HFF-Myc (cell line): ENCODE measurements around the gene TBC1D22A.

Source experiments
- DNase-seq: peaks from one replicate; pipeline ENCODE4 v3.0.0-alpha.2; 2011; ENCODE audit warnings: low read depth; ENCODE audit errors: extremely low read depth
- H3K4me3 ChIP-seq: replicated peaks from 2 replicates; pipeline ENCODE4 v1.5.1; 2011; ENCODE audit warnings: low read depth, mild to moderate bottlenecking, control low read depth, low read length
- TF ChIP-seq, protein P1 (sequence below): IDR thresholded peaks from 2 replicates; pipeline ENCODE4 v1.5.1; 2012; ENCODE audit warnings: mild to moderate bottlenecking, low read depth, low read length, control low read depth; ENCODE audit errors: missing control alignments

Gene TBC1D22A

DNA sequence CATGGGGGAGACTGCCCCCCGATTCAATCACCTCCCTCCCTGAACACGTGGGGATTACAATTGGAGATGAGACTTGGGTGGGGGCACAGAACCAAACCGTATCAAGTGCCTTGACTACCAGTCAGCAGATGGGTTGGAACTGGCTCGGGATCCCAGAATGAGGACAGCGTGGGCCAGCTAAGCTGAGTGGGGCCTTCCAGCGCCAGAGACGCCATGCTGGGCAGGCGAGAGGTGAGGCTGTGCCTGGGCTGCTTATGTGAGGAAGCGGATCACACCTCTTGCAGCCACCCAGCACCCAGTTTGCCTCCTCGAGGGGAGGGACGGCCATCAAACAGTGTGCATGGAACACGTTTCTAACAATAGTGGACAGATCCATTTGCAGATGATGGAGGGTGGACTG is 195.1 kb downstream of the TBC1D22A start:
- no peak overlapping the region for H3K4me3 ChIP-seq
- no peak for DNase-seq
- TF ChIP-seq, protein P1, sequence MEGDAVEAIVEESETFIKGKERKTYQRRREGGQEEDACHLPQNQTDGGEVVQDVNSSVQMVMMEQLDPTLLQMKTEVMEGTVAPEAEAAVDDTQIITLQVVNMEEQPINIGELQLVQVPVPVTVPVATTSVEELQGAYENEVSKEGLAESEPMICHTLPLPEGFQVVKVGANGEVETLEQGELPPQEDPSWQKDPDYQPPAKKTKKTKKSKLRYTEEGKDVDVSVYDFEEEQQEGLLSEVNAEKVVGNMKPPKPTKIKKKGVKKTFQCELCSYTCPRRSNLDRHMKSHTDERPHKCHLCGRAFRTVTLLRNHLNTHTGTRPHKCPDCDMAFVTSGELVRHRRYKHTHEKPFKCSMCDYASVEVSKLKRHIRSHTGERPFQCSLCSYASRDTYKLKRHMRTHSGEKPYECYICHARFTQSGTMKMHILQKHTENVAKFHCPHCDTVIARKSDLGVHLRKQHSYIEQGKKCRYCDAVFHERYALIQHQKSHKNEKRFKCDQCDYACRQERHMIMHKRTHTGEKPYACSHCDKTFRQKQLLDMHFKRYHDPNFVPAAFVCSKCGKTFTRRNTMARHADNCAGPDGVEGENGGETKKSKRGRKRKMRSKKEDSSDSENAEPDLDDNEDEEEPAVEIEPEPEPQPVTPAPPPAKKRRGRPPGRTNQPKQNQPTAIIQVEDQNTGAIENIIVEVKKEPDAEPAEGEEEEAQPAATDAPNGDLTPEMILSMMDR: no peak

DNA sequence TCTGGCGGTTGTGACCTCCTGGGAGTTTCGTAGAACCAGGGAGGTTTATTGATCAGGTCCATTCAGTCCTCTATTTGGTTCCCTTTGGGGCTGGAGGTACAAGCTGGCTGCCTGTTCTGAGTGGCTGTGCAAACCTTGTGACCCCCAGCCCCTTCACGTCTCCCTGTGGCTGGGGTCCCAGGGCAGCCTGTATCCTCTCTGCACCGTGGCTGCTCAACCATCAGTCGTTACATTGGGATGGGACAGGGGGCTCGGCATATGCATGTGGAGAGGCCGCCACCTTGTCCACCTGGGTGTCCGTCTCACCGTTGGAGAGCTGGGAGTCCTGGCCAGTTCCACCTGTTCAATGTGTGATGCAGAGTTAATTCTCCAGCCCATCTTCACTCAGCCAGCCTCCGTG is 195.7 kb downstream of the TBC1D22A start:
- no peak for DNase-seq
- no peak overlapping the region for H3K4me3 ChIP-seq
- TF ChIP-seq, protein P1: no peak

DNA sequence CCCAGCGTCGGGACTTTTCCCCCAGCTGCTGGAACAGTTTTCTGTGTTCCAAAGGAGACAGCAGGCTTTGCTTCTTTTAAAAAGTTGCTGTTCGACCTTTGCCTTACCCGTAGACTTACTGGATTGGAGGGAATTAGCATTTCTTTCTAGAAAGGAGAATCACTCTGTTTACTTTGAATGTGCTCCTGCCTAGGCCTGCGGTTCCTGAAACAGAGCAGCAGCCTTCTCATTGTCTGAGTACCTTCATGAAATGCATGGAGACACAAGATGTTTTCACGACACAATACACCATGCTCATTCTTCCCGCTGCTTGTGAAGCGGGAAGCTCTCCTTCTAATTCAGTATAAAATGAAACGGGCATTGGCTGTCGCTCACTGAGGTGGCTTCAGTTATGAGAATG is 196.2 kb downstream of the TBC1D22A start:
- TF ChIP-seq, protein P1: no peak
- no peak for DNase-seq
- H3K4me3 ChIP-seq: no peak overlapping the region

DNA sequence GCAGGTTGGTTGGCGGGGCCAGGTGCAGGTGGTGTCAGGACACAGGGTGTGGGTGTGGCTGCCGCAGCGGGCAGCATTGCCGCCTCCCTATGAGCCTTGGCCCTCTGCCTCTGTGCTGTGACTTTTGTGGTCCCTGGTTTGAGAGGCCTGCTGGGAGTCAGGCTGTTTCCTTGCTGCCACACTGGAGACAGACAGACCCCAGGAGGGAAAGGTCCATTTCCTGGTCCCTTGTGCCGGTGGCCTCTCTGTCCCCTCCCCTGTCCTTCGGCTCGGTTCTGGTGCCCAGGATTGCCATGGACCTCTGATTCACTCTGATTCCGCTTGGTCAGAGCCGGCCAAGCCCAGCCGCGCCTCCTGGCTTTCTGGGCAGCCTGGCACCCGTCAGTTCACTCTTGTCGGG is 196.9 kb downstream of the TBC1D22A start:
- no peak overlapping the region for H3K4me3 ChIP-seq
- no peak for DNase-seq
- TF ChIP-seq, protein P1: no peak

DNA sequence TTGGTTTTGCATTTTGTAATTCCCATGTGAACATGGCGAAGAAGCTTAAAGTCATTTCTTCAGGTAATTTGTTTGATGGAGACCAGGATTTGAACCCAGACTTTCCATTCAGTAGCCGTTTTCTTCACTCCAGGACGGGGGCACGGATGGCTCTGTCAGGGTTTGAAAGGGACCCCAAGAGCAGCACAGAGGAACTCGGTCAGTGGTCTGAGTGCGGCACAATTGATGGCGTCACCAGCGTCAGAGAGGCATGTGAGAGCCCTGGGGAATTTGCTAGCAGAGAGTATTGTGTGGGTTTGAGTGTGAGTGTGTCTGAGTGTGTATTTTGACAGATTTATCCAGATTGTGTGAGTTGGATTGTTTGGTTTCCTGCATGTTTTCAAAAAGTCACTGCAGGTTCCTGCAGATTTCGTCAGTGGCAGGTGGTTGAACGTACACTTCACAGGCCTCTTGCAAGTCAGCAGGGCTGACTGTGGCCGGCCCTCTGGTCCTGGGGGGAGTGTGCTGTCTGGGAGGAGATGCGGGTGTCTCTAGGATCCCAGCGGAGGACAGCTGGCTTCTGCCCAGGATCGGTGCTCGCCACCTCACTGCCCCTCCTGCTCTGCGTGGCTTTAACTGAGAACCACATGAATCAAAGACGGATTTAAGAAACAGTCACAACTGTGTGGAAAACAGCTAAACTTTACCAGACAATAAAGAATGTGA is 199.3 kb downstream of the TBC1D22A start:
- no peak for DNase-seq
- no peak overlapping the region for H3K4me3 ChIP-seq
- TF ChIP-seq, protein P1: no peak

DNA sequence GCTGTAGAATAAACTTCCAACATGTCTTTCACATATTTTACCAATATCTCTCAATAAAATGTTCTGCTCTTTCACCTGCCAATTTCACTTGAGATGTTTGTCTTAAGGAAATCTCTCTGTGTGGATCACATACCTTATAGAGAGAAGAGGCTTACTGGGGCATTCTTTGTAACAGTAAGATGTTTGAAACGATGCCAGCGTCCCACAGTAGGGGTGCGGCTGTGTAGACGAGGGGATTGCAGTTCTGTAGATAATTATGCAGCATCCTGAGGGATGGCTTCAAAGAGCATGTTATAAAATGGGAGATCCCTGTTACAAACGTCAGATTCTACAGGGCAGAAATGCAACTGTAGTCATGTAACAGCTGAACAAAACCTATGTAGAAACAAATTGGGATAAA is 200.0 kb downstream of the TBC1D22A start:
- no peak overlapping the region for H3K4me3 ChIP-seq
- TF ChIP-seq, protein P1: no peak
- no peak for DNase-seq
